ENCODE measurements around the gene DENND1A.

The DENND1A gene

GRCh38 chr9:123355761-123356431 is 574.0 kb downstream of the DENND1A start, which contains the start of gene CRB2:
Gene CRB2 (plus strand): TSS chr9:123356197. CDS start chr9:123356261, 64 bp downstream.
- TF ChIP-seq, protein P1, sequence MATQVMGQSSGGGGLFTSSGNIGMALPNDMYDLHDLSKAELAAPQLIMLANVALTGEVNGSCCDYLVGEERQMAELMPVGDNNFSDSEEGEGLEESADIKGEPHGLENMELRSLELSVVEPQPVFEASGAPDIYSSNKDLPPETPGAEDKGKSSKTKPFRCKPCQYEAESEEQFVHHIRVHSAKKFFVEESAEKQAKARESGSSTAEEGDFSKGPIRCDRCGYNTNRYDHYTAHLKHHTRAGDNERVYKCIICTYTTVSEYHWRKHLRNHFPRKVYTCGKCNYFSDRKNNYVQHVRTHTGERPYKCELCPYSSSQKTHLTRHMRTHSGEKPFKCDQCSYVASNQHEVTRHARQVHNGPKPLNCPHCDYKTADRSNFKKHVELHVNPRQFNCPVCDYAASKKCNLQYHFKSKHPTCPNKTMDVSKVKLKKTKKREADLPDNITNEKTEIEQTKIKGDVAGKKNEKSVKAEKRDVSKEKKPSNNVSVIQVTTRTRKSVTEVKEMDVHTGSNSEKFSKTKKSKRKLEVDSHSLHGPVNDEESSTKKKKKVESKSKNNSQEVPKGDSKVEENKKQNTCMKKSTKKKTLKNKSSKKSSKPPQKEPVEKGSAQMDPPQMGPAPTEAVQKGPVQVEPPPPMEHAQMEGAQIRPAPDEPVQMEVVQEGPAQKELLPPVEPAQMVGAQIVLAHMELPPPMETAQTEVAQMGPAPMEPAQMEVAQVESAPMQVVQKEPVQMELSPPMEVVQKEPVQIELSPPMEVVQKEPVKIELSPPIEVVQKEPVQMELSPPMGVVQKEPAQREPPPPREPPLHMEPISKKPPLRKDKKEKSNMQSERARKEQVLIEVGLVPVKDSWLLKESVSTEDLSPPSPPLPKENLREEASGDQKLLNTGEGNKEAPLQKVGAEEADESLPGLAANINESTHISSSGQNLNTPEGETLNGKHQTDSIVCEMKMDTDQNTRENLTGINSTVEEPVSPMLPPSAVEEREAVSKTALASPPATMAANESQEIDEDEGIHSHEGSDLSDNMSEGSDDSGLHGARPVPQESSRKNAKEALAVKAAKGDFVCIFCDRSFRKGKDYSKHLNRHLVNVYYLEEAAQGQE (IDR thresholded peaks at IDR 0.05; ENCODE audit: insufficient read depth in 1 of 2, low read depth in 2 of 2, low read length in 2 of 2): peak in 1 of 2 experiments; percentile 45; a peak in 1 of 4 replicates
- no peak for TF ChIP-seq SIN3A (IDR thresholded peaks at IDR 0.05; ENCODE audit: borderline replicate concordance, insufficient read depth, low read length)

DNA sequence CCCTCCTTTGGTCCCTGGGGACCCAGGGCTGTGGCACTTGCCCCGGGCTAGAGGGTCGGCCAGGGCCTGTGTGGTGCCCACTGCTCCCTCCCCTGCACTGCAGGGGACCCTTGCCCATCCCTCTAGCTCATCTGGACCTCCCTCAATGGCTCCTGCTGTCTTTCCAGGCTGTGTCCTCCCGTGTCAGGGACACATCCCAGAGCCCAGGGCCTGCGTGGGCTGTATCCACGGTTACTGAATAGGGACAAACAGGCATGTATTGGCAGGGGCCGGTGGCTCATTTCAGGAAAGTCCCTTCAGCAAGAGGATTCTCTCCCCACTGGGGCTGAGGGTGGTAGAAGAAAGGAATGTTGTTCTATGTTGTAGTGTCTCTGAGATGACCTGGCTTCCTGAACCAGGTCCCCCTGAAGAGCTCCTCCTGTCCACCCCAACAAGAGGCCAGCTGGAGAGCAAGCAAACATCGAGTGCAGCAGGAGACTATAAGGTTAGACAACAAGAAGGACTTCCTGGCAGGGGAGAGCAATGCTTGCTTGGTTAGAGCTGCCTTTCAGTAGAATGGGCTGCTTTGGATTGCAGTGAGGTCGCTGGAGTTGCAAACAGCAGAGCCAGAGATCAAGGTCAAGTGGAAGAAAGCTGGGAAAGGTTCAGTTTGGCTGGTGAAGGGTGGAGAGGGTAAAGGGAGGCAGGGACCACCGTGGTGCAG is 575.0 kb downstream of the DENND1A start:
- TF ChIP-seq SIN3A (IDR thresholded peaks at IDR 0.05; ENCODE audit: borderline replicate concordance, insufficient read depth, low read length) (no peak), FOXP2 (optimal IDR thresholded peaks at IDR 0.05; ENCODE audit: borderline replicate concordance, extremely low read depth, extremely low read length, insufficient read depth) (no peak), POLR2AphosphoS5 (IDR thresholded peaks at IDR 0.05; ENCODE audit: low read depth, low read length) (no peak), TAF1 (IDR thresholded peaks at IDR 0.05; ENCODE audit: borderline replicate concordance, insufficient read depth, low read length) (no peak)
- TF ChIP-seq, protein P1 (IDR thresholded peaks at IDR 0.05; ENCODE audit: insufficient read depth in 1 of 2, low read depth in 2 of 2, low read length in 2 of 2): no peak

- TF ChIP-seq, protein P1 (IDR thresholded peaks at IDR 0.05; ENCODE audit: insufficient read depth in 1 of 2, low read depth in 2 of 2, low read length in 2 of 2): no peak
- TF ChIP-seq TAF1 (IDR thresholded peaks at IDR 0.05; ENCODE audit: borderline replicate concordance, insufficient read depth, low read length) (no peak), SIN3A (IDR thresholded peaks at IDR 0.05; ENCODE audit: borderline replicate concordance, insufficient read depth, low read length) (no peak), FOXP2 (optimal IDR thresholded peaks at IDR 0.05; ENCODE audit: borderline replicate concordance, extremely low read depth, extremely low read length, insufficient read depth) (no peak), POLR2AphosphoS5 (IDR thresholded peaks at IDR 0.05; ENCODE audit: low read depth, low read length) (no peak)
Measured at GRCh38 chr9:123353984-123354591, 575.8 kb downstream of the DENND1A start.

- TF ChIP-seq, protein P1 (IDR thresholded peaks at IDR 0.05; ENCODE audit: insufficient read depth in 1 of 2, low read depth in 2 of 2, low read length in 2 of 2): no peak
- TF ChIP-seq SIN3A (IDR thresholded peaks at IDR 0.05; ENCODE audit: borderline replicate concordance, insufficient read depth, low read length) (no peak), POLR2AphosphoS5 (IDR thresholded peaks at IDR 0.05; ENCODE audit: low read depth, low read length) (no peak), FOXP2 (optimal IDR thresholded peaks at IDR 0.05; ENCODE audit: borderline replicate concordance, extremely low read depth, extremely low read length, insufficient read depth) (no peak), TAF1 (IDR thresholded peaks at IDR 0.05; ENCODE audit: borderline replicate concordance, insufficient read depth, low read length) (no peak)
Measured at GRCh38 chr9:123353041-123353440, 576.9 kb downstream of the DENND1A start.

All from PFSK-1 (cell line).